ENCODE results near the gene KLK14.

Gene KLK14

GRCh38 chr19:51082611-51083010 is at the start of gene KLK14:
Gene KLK14, minus strand, starts transcription at chr19:51082887. Its CDS starts 273 bp downstream, at chr19:51082614.
- DNase-seq (ENCODE audit: low read depth): no peak

GRCh38 chr19:51131780-51132680 is 49.3 kb upstream of the KLK14 start:
- DNase-seq (ENCODE audit: low read depth): peak; percentile 14

GRCh38 chr19:51129716-51130115 is 47.0 kb upstream of the KLK14 start:
- DNase-seq (ENCODE audit: low read depth): no peak

- DNase-seq (ENCODE audit: low read depth): no peak
Observed at GRCh38 chr19:51128227-51128626, 45.5 kb upstream of the KLK14 start.

- no peak for DNase-seq (ENCODE audit: low read depth)
Observed at GRCh38 chr19:51127755-51128154, 45.1 kb upstream of the KLK14 start.

GRCh38 chr19:51127032-51127431 is 44.3 kb upstream of the KLK14 start:
- no peak for DNase-seq (ENCODE audit: low read depth)

GRCh38 chr19:51125421-51126075 is 42.9 kb upstream of the KLK14 start:
- DNase-seq (ENCODE audit: low read depth): no peak

GRCh38 chr19:51124729-51125128 is 42.0 kb upstream of the KLK14 start, which contains the start of gene SIGLEC9:
Gene SIGLEC9, plus strand, starts transcription at chr19:51124906. Its CDS starts 69 bp downstream, at chr19:51124975.
- no peak for DNase-seq (ENCODE audit: low read depth)

GRCh38 chr19:51124216-51124615 is 41.5 kb upstream of the KLK14 start:
- DNase-seq (ENCODE audit: low read depth): no peak

GRCh38 chr19:51123802-51124201 is 41.1 kb upstream of the KLK14 start:
- DNase-seq (ENCODE audit: low read depth): no peak

GRCh38 chr19:51123381-51123800 is 40.7 kb upstream of the KLK14 start:
- peak; percentile 34 for DNase-seq (ENCODE audit: low read depth)

GRCh38 chr19:51122112-51122981 is 39.7 kb upstream of the KLK14 start:
- DNase-seq (ENCODE audit: low read depth): no peak

- no peak for DNase-seq (ENCODE audit: low read depth)
Observed at GRCh38 chr19:51121257-51121656, 38.6 kb upstream of the KLK14 start.

GRCh38 chr19:51120160-51120559 is 37.5 kb upstream of the KLK14 start:
- no peak for DNase-seq (ENCODE audit: low read depth)

- DNase-seq (ENCODE audit: low read depth): no peak
Observed at GRCh38 chr19:51119611-51120010, 36.9 kb upstream of the KLK14 start.

- DNase-seq (ENCODE audit: low read depth): no peak
Observed at GRCh38 chr19:51119101-51119500, 36.4 kb upstream of the KLK14 start.

- DNase-seq (ENCODE audit: low read depth): no peak
Observed at GRCh38 chr19:51116736-51117286, 34.1 kb upstream of the KLK14 start.

GRCh38 chr19:51114087-51114729 is 31.5 kb upstream of the KLK14 start:
- DNase-seq (ENCODE audit: low read depth): no peak

- no peak for DNase-seq (ENCODE audit: low read depth)
Observed at GRCh38 chr19:51111606-51112005, 28.9 kb upstream of the KLK14 start.

GRCh38 chr19:51110666-51110971 is 27.9 kb upstream of the KLK14 start:
- DNase-seq (ENCODE audit: low read depth): no peak

- no peak for DNase-seq (ENCODE audit: low read depth)
Observed at GRCh38 chr19:51108805-51109146, 26.1 kb upstream of the KLK14 start.

Data from activated gamma-delta T cell treated with anti-CD3 and anti-CD28 coated beads, Interleukin-2, amount 50 U/mL, for 16 hours (primary cell).